ENCODE measurements around the gene ABCA7. TPM values are rescaled to one million over a fixed set of nuclear protein-coding genes. Genes with fewer than 3 reads are reported as not detected.
A peak's percentile ranks its signal among the peaks of the same experiment; 100 is the strongest.

Gene ABCA7
- total and polyA plus RNA-seq, 2 of the 13 experiments (the other 11 are each of a cell fraction or from before 2014, with no cell fraction given): 4.4 to 32.4 TPM

GRCh38 chr19:1004204-1004802 is 35.6 kb upstream of the ABCA7 start (continued):
- TF ChIP-seq FOXA1 (IDR thresholded peaks at IDR 0.05) (no peak), FOXA1 (CRISPR knock-in tag; IDR thresholded peaks at IDR 0.05) (no peak), ZNF513 (CRISPR knock-in tag; conservative IDR thresholded peaks at IDR 0.05) (no peak), ZNF775 (CRISPR knock-in tag; IDR thresholded peaks at IDR 0.05; ENCODE audit: borderline replicate concordance) (no peak), HHEX (CRISPR knock-in tag; IDR thresholded peaks at IDR 0.05) (no peak), E2F1 (CRISPR knock-in tag; IDR thresholded peaks at IDR 0.05) (no peak), THAP9 (CRISPR knock-in tag; IDR thresholded peaks at IDR 0.05; ENCODE audit: borderline replicate concordance) (no peak), SNAPC2 (CRISPR knock-in tag; IDR thresholded peaks at IDR 0.05) (no peak), ZNF20 (CRISPR knock-in tag; IDR thresholded peaks at IDR 0.05) (no peak), ZMAT3 (CRISPR knock-in tag; conservative IDR thresholded peaks at IDR 0.05) (no peak), NR2F1 (CRISPR knock-in tag; IDR thresholded peaks at IDR 0.05) (no peak), MAX (IDR thresholded peaks at IDR 0.05) (peak; percentile 31; the same call in 1 of the 2 replicates), ZBTB7B (CRISPR knock-in tag; IDR thresholded peaks at IDR 0.05) (no peak), HOXA3 (CRISPR knock-in tag; IDR thresholded peaks at IDR 0.05) (no peak), BHLHE40 (IDR thresholded peaks at IDR 0.05; ENCODE audit: low read length) (peak; percentile 71), BCL6 (CRISPR knock-in tag; IDR thresholded peaks at IDR 0.05) (no peak), KDM5B (CRISPR knock-in tag; IDR thresholded peaks at IDR 0.05; ENCODE audit: borderline replicate concordance) (0 out of 2 replicates have a peak, but pooled peaks have one; percentile 14), SP5 (CRISPR knock-in tag; IDR thresholded peaks at IDR 0.05; ENCODE audit: borderline replicate concordance, low read depth) (no peak), MXD4 (CRISPR knock-in tag; IDR thresholded peaks at IDR 0.05) (no peak)
- TF ChIP-seq, protein P1, sequence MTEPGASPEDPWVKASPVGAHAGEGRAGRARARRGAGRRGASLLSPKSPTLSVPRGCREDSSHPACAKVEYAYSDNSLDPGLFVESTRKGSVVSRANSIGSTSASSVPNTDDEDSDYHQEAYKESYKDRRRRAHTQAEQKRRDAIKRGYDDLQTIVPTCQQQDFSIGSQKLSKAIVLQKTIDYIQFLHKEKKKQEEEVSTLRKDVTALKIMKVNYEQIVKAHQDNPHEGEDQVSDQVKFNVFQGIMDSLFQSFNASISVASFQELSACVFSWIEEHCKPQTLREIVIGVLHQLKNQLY (CRISPR knock-in tag; IDR thresholded peaks at IDR 0.05): no peak
- TF ChIP-seq, protein P2, sequence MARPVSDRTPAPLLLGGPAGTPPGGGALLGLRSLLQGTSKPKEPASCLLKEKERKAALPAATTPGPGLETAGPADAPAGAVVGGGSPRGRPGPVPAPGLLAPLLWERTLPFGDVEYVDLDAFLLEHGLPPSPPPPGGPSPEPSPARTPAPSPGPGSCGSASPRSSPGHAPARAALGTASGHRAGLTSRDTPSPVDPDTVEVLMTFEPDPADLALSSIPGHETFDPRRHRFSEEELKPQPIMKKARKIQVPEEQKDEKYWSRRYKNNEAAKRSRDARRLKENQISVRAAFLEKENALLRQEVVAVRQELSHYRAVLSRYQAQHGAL (CRISPR knock-in tag; IDR thresholded peaks at IDR 0.05; ENCODE audit: not compliant biosample characterization): no peak
- TF ChIP-seq, protein P3, sequence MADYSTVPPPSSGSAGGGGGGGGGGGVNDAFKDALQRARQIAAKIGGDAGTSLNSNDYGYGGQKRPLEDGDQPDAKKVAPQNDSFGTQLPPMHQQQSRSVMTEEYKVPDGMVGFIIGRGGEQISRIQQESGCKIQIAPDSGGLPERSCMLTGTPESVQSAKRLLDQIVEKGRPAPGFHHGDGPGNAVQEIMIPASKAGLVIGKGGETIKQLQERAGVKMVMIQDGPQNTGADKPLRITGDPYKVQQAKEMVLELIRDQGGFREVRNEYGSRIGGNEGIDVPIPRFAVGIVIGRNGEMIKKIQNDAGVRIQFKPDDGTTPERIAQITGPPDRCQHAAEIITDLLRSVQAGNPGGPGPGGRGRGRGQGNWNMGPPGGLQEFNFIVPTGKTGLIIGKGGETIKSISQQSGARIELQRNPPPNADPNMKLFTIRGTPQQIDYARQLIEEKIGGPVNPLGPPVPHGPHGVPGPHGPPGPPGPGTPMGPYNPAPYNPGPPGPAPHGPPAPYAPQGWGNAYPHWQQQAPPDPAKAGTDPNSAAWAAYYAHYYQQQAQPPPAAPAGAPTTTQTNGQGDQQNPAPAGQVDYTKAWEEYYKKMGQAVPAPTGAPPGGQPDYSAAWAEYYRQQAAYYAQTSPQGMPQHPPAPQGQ (CRISPR knock-in tag; IDR thresholded peaks at IDR 0.05; ENCODE audit: borderline replicate concordance): no peak

Measured in HepG2 (cell line).